Heart left ventricle (tissue), 16 donors: ENCODE data around the gene NR1I3. TPM values are rescaled to one million over a fixed set of nuclear protein-coding genes. Genes with fewer than 3 reads are reported as not detected.
"Not testable (repeated sequence)": the region's sequence is repeated elsewhere in the genome, so short reads cannot be mapped to it uniquely, and the experiment has no call there.

Experiments used
- ATAC-seq, 4 donors: fragments of 200-7000 bp; cut with Tn5 transposase; one replicate each; pipeline ENCODE4 v1.9.1; 2020 to 2022; ENCODE audit warnings: moderate library complexity in 4 of 4, mild to moderate bottlenecking in 3 of 4, moderate number of reproducible peaks in 1 of 4
- DNase-seq, 5 donors: peaks; one replicate each; pipeline ENCODE4 v3.0.0-alpha.2; 2020
- H3K27ac ChIP-seq, 12 donors: fragments of 200-600 bp; sonication (generic) in 4 of 12; one replicate each; pipeline versions ENCODE4 v1.5.0 to v1.8.0; 2016 to 2022; ENCODE audit warnings: mild to moderate bottlenecking in 2 of 12
- H3K27me3 ChIP-seq, 9 donors: fragments of 200-600 bp; sonication (generic) in 2 of 9; one replicate each; pipeline versions ENCODE4 v1.5.1 to v1.8.0; 2016 to 2022; ENCODE audit warnings: mild to moderate bottlenecking in 3 of 9
- H3K36me3 ChIP-seq, 9 donors: fragments of 200-600 bp; sonication (generic) in 2 of 9; one replicate each; pipeline versions ENCODE4 v1.5.0 to v1.8.0; 2018 to 2022; ENCODE audit warnings: mild to moderate bottlenecking in 2 of 9
- H3K4me1 ChIP-seq, 12 donors: fragments of 200-600 bp; sonication (generic) in 4 of 12; one replicate each; pipeline versions ENCODE4 v1.5.0 to v1.8.0; 2016 to 2022; ENCODE audit warnings: mild to moderate bottlenecking in 3 of 12
- H3K4me3 ChIP-seq, 12 donors: fragments of 200-600 bp; sonication (generic) in 4 of 12; one replicate each; pipeline versions ENCODE4 v1.5.0 to v1.8.0; 2017 to 2022; ENCODE audit warnings: mild to moderate bottlenecking in 9 of 12, moderate library complexity in 4 of 12
- H3K9me3 ChIP-seq, 12 donors: fragments of 200-600 bp; sonication (generic) in 4 of 12; one replicate each; pipeline versions ENCODE4 v1.5.0 to v1.8.0; 2016 to 2022; ENCODE audit warnings: mild to moderate bottlenecking in 1 of 12
- POLR2A ChIP-seq, 2 donors: fragments of 450-650 bp; IDR thresholded peaks; one replicate each; pipeline ENCODE4 v1.6.1; 2017; ENCODE audit warnings: antibody characterized with exemption in 2 of 2, mild to moderate bottlenecking in 2 of 2, moderate library complexity in 2 of 2
- WGBS, 4 donors: extraction: QIAGEN DNeasy Blood & Tissue Kit in 2 of 4; methylation state at CpG; one replicate each; pipeline versions ENCODE4 v1.1.5 to v1.1.7; 2013 to 2018; 5-methylcytosine and 5-hydroxymethylcytosine counted together
- intact Hi-C, 10 donors: fragments of 100-400 bp; cut with DNase I; formaldehyde crosslinking; loops; one replicate each; pipeline versions ENCODE4 v1.11.1 to v1.14.2; 2022
- polyA plus RNA-seq, 2 donors: library from polyadenylated mRNA; stranded (reverse); fragments of 200-250 nt; gene quantifications; one replicate each; pipeline ENCODE4 v1.2.3, GENCODE V29; 2013
- total RNA-seq, 9 donors: library from RNA; depleted of rRNA in 2 of 9; stranded (reverse); fragments of >200 nt in 2 of 9; fragmentation: NEBNext Ultra II Directional in 3 of 9; extraction: Animal tissue kit (Norgen Biotek cat#: 25700) in 3 of 9; gene quantifications; one replicate each; pipeline versions ENCODE4 v1.1.0 to v1.2.4, GENCODE V29; 2016 to 2023
- TF ChIP-seq, protein P1 (sequence below), 12 donors: fragments of 200-600 bp; sonication (generic) in 4 of 12; IDR thresholded peaks; one replicate each; pipeline versions ENCODE4 v1.5.0 to v1.8.0; 2018 to 2022; ENCODE audit warnings: antibody characterized with exemption in 12 of 12, mild to moderate bottlenecking in 5 of 12
- donor health status: ischemic (EF 13 %, LVEDD 7.1; RV severe dilation, severe dysfunction).
- donor health status: healthy with polysubstance abuse.
- donor health status: DM: no; HTN: yes; CAD: no.
- donor health status: DM: no; HTN: no; CAD: no.
- donor health status: ischemic (EF 25% LVEDD 6.9; RV normal size, moderate dysfunction).
- donor health status: ischemic (EF 25% LVEDD 5.7; RV mildly dilated, moderate dysfunction).
- donor health status: healthy.
- donor health status: DM: yes; HTN: yes; CAD: no.
- donor health status: ischemic (EF 35%, LVEDD 5.7; RV mildly dilated, moderate dysfunction).
- donor health status: nonischemic (EF 11% LVEDD 7.7; RV severe dilation, severe dysfunction).
- donor health status: DM: yes; HTN: yes; CAD: no.
- donor health status: PGD.
- donor health status: ischemic (EF 29% LVEDD 5.4; RV normal size, mild dysfunction).
- donor health status: nonischemic (EF 23%, LVEDD 6.1; RV moderate dilation, normal function).

NR1I3 gene
- total and polyA plus RNA-seq, 11 donors, result 0.23 TPM; not detected in 10

DNA sequence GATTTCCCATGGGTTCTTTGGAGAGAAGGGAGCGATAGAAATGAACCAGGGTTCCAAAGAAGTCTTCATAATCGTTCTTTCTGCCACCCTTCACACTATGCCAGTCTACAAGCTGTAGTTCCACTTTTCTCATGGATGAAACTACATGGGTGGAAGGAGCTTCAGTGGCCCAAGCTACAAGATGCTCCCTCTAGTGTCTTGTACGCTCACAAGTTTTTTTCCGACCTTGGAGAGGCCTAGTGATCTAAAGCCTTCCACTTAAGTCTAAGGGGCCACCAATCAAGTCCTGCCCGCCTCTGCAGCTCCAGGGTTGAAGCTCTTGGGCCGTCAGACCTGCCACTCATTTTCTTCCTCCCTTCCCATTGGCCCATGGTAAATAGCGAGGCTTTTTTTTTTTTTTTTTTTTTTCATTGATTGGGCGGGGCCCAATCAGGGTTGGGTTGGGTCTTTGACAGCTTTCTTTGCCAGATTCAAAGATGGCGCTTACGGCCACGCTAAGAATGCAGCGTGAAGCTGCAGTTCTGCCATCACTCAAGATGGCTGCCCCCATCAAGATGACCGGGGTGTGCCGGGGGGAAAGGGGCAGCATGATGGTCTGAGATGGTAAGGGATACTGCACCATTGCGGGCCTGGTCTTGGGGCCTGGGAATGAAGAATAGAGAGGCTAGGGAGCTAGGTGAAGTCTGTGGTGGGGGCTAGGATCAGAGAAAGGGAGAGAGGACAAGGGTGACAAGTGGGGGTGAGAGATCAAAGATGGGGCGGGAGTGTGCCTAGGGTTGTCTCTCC, 12.3 kb downstream of the NR1I3 start, which contains the start of gene TOMM40L:
Gene TOMM40L, plus strand, starts transcription at position 527 of the 786 bp plus-strand sequence. CDS start 430 bp downstream, outside the sequence.
- Histone ChIP-seq H3K27me3 (no peaks in the 10 kb centered on the region), H3K27ac (peak within 1 kb of the TSS; percentile 74 to 94 (median 86)), H3K4me1 (peaks cover 0 to 32% (median 18%) of the 10 kb centered on the region in 12 donors), H3K9me3 (no peaks in the 10 kb centered on the region), H3K36me3 (peaks cover 0 to 32% (median 27%) of the 10 kb centered on the region in 9 donors), H3K4me3 (peak within 1 kb of the TSS; percentile 44 to 82 (median 75))
- ATAC-seq (peak; percentile 95 to 97 (median 96)), DNase-seq (peak; percentile 92 to 96 (median 94))
- intact Hi-C loops, result loop anchor here (1.0 to 10.0 kb wide), 18 partner anchors 15 to 162 kb away; partner anchors contain the start of genes SDHC (in 5 of the 10), NDUFS2 (in 3 of the 10) and CFAP126 (in 2 of the 10)
- TF ChIP-seq, protein P1, sequence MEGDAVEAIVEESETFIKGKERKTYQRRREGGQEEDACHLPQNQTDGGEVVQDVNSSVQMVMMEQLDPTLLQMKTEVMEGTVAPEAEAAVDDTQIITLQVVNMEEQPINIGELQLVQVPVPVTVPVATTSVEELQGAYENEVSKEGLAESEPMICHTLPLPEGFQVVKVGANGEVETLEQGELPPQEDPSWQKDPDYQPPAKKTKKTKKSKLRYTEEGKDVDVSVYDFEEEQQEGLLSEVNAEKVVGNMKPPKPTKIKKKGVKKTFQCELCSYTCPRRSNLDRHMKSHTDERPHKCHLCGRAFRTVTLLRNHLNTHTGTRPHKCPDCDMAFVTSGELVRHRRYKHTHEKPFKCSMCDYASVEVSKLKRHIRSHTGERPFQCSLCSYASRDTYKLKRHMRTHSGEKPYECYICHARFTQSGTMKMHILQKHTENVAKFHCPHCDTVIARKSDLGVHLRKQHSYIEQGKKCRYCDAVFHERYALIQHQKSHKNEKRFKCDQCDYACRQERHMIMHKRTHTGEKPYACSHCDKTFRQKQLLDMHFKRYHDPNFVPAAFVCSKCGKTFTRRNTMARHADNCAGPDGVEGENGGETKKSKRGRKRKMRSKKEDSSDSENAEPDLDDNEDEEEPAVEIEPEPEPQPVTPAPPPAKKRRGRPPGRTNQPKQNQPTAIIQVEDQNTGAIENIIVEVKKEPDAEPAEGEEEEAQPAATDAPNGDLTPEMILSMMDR (IDR thresholded peaks at IDR 0.05), result peak; percentile 32 to 75 (median 56)
- peak in 1 of 2 donors; percentile 24 for TF ChIP-seq POLR2A (IDR thresholded peaks at IDR 0.05)
- 4 to 7% (median 6%) methylated on average over 16 of the region's 16 CpGs for WGBS, 4 donors

DNA sequence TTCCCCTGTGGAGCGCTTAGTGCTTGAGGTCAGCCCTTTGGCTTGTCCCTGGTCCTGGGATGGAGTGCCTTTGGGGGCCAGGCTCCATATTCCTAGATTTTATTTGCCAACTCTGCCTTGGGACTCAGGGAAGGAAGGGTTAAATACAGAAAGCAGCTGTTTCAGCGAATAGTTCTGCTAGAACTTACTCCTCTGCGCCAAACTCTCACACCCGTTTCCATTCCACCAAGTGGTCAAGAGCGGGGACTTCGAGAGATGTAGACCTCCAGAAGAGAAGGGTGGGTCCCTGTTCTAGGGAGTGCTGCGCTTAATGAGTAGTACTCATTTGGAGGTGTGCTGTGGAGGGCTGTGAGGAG, 12.8 kb downstream of the NR1I3 start:
- 56 to 69% (median 64%) methylated on average over 7 of the region's 7 CpGs for WGBS, 4 donors
- ATAC-seq (peak in 2 of 4 donors; percentile 0 to 1), DNase-seq (no peak)
- TF ChIP-seq POLR2A (IDR thresholded peaks at IDR 0.05), result no peak
- TF ChIP-seq, protein P1 (IDR thresholded peaks at IDR 0.05), result no peak
- intact Hi-C loops, result loop anchor here (1.0 to 10.0 kb wide), 12 partner anchors 14 to 162 kb away; partner anchors contain the start of genes SDHC (in 4 of the 10), CFAP126 (in 2 of the 10) and NDUFS2 (in 2 of the 10)
- peak overlapping the region in 11 of 12 donors; percentile 34 to 91 (median 62) for H3K27ac ChIP-seq
- H3K27me3 ChIP-seq, result no peaks in the 10 kb centered on the region
- H3K4me1 ChIP-seq, result peaks cover 0 to 32% (median 18%) of the 10 kb centered on the region in 12 donors
- no peaks in the 10 kb centered on the region for H3K9me3 ChIP-seq
- H3K36me3 ChIP-seq, result peaks cover 0 to 26% (median 21%) of the 10 kb centered on the region in 9 donors
- peak overlapping the region in 2 of 12 donors; percentile 0 to 3 for H3K4me3 ChIP-seq

DNA sequence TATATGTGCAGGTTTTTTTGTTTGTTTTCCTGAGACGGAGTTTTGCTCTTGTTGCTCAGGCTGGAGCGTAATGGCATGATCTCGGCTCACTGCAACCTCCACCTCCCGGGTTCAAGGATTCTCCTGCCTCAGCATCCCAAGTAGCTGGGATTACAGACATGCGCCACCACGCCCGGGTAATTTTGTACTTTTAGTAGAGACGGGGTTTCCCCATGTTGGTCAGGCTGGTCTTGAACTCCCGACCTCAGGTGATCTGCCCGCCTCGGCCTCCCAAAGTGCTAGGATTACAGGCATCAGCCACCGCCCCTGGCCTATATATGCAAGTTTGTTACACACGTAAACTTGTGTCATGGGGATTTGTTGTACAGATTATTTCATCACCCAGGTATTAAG, 13.3 kb downstream of the NR1I3 start:
- not testable (repeated sequence) for H3K4me3 ChIP-seq, H3K27me3 ChIP-seq, ATAC-seq, DNase-seq, H3K9me3 ChIP-seq
- intact Hi-C loops, result loop anchor here (1.0 to 10.0 kb wide), 13 partner anchors 14 to 163 kb away; partner anchors contain the start of genes SDHC (in 4 of the 10), CFAP126 (in 2 of the 10) and NDUFS2 (in 2 of the 10)
- H3K4me1 ChIP-seq, result peaks cover 0 to 32% (median 18%) of the 10 kb centered on the region in 12 donors
- peak overlapping the region in 3 of 12 donors; percentile 69 to 86 (median 75) for H3K27ac ChIP-seq
- H3K36me3 ChIP-seq, result peaks cover 0 to 21% (median 18%) of the 10 kb centered on the region in 9 donors
- 90 to 94% (median 92%) methylated on average over 13 of the region's 13 CpGs for WGBS, 4 donors

DNA sequence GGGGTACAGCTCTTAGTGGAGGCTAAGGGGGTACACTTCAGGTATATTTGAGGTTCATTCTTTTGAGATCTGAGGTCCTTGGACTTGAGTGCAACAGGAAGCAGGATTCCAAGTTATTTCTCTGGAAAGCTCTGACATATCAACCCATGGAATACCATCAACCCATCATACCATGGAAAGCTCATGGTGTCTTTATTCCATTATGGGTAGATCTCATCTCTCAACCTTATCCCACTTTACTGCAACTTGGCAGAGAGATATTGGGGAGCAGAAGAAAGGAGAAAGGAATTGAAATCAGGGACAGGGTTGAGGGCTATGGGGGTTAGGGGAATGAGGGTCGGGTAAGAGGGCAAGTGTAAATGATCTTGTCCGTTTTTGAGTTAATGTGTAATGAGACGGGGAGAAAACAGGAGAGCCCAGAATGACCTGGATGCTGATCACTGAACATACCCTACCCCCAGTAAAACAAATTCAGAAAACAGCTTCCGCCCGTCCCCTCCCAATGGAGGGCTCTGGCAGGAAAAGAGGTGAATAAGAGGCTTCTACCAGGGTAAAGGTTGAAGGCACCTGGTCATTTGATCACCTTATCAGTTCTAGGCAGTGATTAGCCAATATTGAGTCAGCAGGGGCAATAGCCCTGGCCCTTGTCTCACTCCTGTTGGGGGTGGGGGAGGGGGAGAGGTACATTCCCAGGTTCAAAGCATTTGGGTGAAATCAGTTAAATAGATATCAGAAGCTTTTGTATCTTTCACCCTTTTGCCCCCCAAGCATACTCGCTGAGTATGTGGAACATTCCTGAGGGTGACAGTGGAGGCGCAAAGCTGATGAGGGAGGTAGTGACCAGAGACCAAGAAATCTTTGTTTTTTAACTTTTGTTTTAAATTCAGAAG, 14.0 kb downstream of the NR1I3 start:
- intact Hi-C loops, result loop anchor here in 4 of 10 donors (1.0 to 10.0 kb wide), 6 partner anchors 13 to 91 kb away; partner anchors contain the start of genes NDUFS2 (in 2 of the 4) and SDHC (in 1 of the 4)
- Histone ChIP-seq H3K4me1 (peaks cover 0 to 32% (median 18%) of the 10 kb centered on the region in 12 donors), H3K36me3 (peaks cover 0 to 20% (median 12%) of the 10 kb centered on the region in 9 donors), H3K4me3 (no peak overlapping the region), H3K27me3 (no peaks in the 10 kb centered on the region), H3K9me3 (no peaks in the 10 kb centered on the region), H3K27ac (no peak overlapping the region)
- DNase-seq (no peak), ATAC-seq (no peak)
- 90 to 95% (median 93%) methylated on average over 7 of the region's 7 CpGs for WGBS, 4 donors
- no peak for TF ChIP-seq POLR2A (IDR thresholded peaks at IDR 0.05)
- TF ChIP-seq, protein P1 (IDR thresholded peaks at IDR 0.05), result no peak
